Activated CD4-positive, alpha-beta memory T cell treated with anti-CD3 and anti-CD28 coated beads, Interleukin-2, amount 10 ng/mL, durations not matched to agents 7 days and 5 days (primary cell): ENCODE results near the gene NIPAL3. TPM values are rescaled to one million over a fixed set of nuclear protein-coding genes. Genes with fewer than 3 reads are reported as not detected.
"Not testable (repeated sequence)": the region's sequence is repeated elsewhere in the genome, so short reads cannot be mapped to it uniquely, and the experiment has no call there.

Experiments
- CTCF ChIA-PET: fragments of 350-600 bp; sonication (Branson Sonifier 250); formaldehyde crosslinking; loops from one replicate; lab custom pipeline; 2021; ENCODE audit warnings: antibody characterized with exemption, inconsistent platforms; lab: Charles Lee
- POLR2A ChIA-PET: fragments of 350-600 bp; sonication (Branson Sonifier 250); formaldehyde crosslinking; loops from one replicate; lab custom pipeline; 2021; ENCODE audit warnings: antibody characterized with exemption; lab: Charles Lee
- DNase-seq: peaks from one replicate; pipeline ENCODE4 v3.0.0-alpha.2; 2020
- H3K27ac Mint-ChIP-seq: one replicate; pipeline ENCODE4 v1.8.0; 2021; ENCODE audit warnings: mild to moderate bottlenecking, mixed read lengths
- H3K27me3 Mint-ChIP-seq: one replicate; pipeline ENCODE4 v1.8.0; 2021; ENCODE audit warnings: mixed read lengths
- H3K36me3 Mint-ChIP-seq: one replicate; pipeline ENCODE4 v1.8.0; 2021; ENCODE audit warnings: low read depth, mixed read lengths
- H3K4me1 Mint-ChIP-seq: one replicate; pipeline ENCODE4 v1.8.0; 2021; ENCODE audit warnings: mixed read lengths
- H3K4me3 Mint-ChIP-seq: one replicate; pipeline ENCODE4 v1.8.0; 2021; ENCODE audit warnings: mild to moderate bottlenecking, mixed read lengths
- H3K9me3 Mint-ChIP-seq: one replicate; pipeline ENCODE4 v1.8.0; 2021; ENCODE audit warnings: mixed read lengths
- total RNA-seq, 2 experiments: library from RNA; stranded (reverse); gene quantifications; one replicate each; pipeline ENCODE4 v1.2.3, GENCODE V29; 2021

The NIPAL3 gene
- total RNA-seq, 2 experiments from 2014 or later = 51.8 to 53.5 TPM

GRCh38 chr1:24516506-24516905 is 100.9 kb downstream of the NIPAL3 start:
- no peaks in the 10 kb centered on the region for H3K27me3 Mint-ChIP-seq
- H3K4me1 Mint-ChIP-seq = peaks cover 25% of the 10 kb centered on the region
- peaks cover 47% of the 10 kb centered on the region for H3K36me3 Mint-ChIP-seq
- H3K9me3 Mint-ChIP-seq = no peaks in the 10 kb centered on the region
- H3K27ac Mint-ChIP-seq = no peak overlapping the region
- ChIA-PET CTCF (interaction anchor here (1.0 to 1.3 kb wide), 3 partner anchors 9 to 102 kb away, joined by 3 to 5 read pairs (median 3); no protein-coding TSS in a partner anchor), POLR2A (interaction anchor here (2.2 kb wide), 1 partner anchor 10 kb away, joined by 8 read pairs; no protein-coding TSS in a partner anchor)
- H3K4me3 Mint-ChIP-seq = no peak overlapping the region
- no peak for DNase-seq

GRCh38 chr1:24517898-24518297 is 102.3 kb downstream of the NIPAL3 start:
- Mint-ChIP-seq H3K4me1 (peaks cover 19% of the 10 kb centered on the region), H3K27ac (no peak overlapping the region), H3K36me3 (peaks cover 49% of the 10 kb centered on the region), H3K27me3 (no peaks in the 10 kb centered on the region), H3K9me3 (no peaks in the 10 kb centered on the region), H3K4me3 (no peak overlapping the region)
- no peak for DNase-seq
- POLR2A ChIA-PET = interaction anchor here (0.7 to 1.6 kb wide), 5 partner anchors 10 to 37 kb away, joined by 3 to 6 read pairs (median 3); no protein-coding TSS in a partner anchor
- CTCF ChIA-PET = interaction anchor here (0.6 to 1.4 kb wide), 3 partner anchors 9 to 103 kb away, joined by 3 to 6 read pairs (median 4); partner anchors contain the start of gene NIPAL3

GRCh38 chr1:24520282-24520681 is 104.7 kb downstream of the NIPAL3 start:
- CTCF ChIA-PET = interaction anchor here (0.9 kb wide), 1 partner anchor 108 kb away, joined by 3 read pairs; no protein-coding TSS in a partner anchor
- POLR2A ChIA-PET = interaction anchor here (1.0 kb wide), 1 partner anchor 19 kb away, joined by 4 read pairs; no protein-coding TSS in a partner anchor
- not testable (repeated sequence) for DNase-seq, H3K4me3 Mint-ChIP-seq, H3K27me3 Mint-ChIP-seq, H3K9me3 Mint-ChIP-seq, H3K27ac Mint-ChIP-seq
- peaks cover 43% of the 10 kb centered on the region for H3K36me3 Mint-ChIP-seq
- peaks cover 18% of the 10 kb centered on the region for H3K4me1 Mint-ChIP-seq

Other genes starting within 250 kb of the NIPAL3 start
- 1 to 10 TPM; 6.0 to 6.1 TPM for gene IFNLR1, start 228.5 kb upstream of the NIPAL3 start, total RNA-seq
- under 1 TPM in 1 of 2 experiments, not detected in 1; 0.10 TPM for gene GRHL3, start 96.4 kb upstream of the NIPAL3 start, total RNA-seq
- gene STPG1, start 2.0 kb upstream of the NIPAL3 start, total RNA-seq = 1 to 10 TPM; 9.1 to 9.5 TPM
- 10 to 100 TPM; 59.3 to 62.6 TPM for gene RCAN3, start 87.0 kb downstream of the NIPAL3 start, total RNA-seq
- gene NCMAP, start 140.3 kb downstream of the NIPAL3 start, total RNA-seq = not detected
- gene SRRM1, start 227.5 kb downstream of the NIPAL3 start, total RNA-seq = 100 to 1,000 TPM; 172 to 183 TPM